GM23338 (cell line): ENCODE measurements around the gene SNAP25. TPM values are rescaled to one million over a fixed set of nuclear protein-coding genes. Genes with fewer than 3 reads are reported as not detected.

ENCODE experiments used
- ATAC-seq: fragments of 200-7000 bp; cut with Tn5 transposase; 3 replicates; pipeline ENCODE4 v1.9.1; 2020
- DNase-seq: peaks from one replicate; pipeline ENCODE4 v3.0.0-alpha.2; 2015; ENCODE audit warnings: low spot score
- H2AFZ ChIP-seq: fragments of 200-600 bp; sonication (generic); 2 replicates; pipeline ENCODE4 v1.8.0; 2016; ENCODE audit warnings: antibody characterized with exemption, mild to moderate bottlenecking, moderate library complexity
- H3F3A ChIP-seq: fragments of 200-600 bp; sonication (generic); replicated peaks from 2 replicates; pipeline ENCODE4 v1.8.0; 2017; ENCODE audit warnings: antibody characterized with exemption, mixed run types, low read depth
- H3K27ac ChIP-seq: fragments of 200-600 bp; sonication (generic); 2 replicates; pipeline ENCODE4 v1.6.1; 2016; ENCODE audit warnings: low read depth
- H3K27me3 ChIP-seq: fragments of 200-600 bp; sonication (generic); 2 replicates; pipeline ENCODE4 v1.8.0; 2016; ENCODE audit warnings: mild to moderate bottlenecking, mixed run types, moderate library complexity; ENCODE audit not compliant: insufficient read depth
- H3K36me3 ChIP-seq: fragments of 200-600 bp; sonication (generic); 2 replicates; pipeline ENCODE4 v1.8.0; 2016; ENCODE audit warnings: mild to moderate bottlenecking; ENCODE audit not compliant: insufficient read depth
- H3K4me1 ChIP-seq: fragments of 200-600 bp; sonication (generic); 2 replicates; pipeline ENCODE4 v1.8.0; 2016; ENCODE audit warnings: mild to moderate bottlenecking, moderate library complexity; ENCODE audit not compliant: insufficient read depth
- H3K4me2 ChIP-seq: fragments of 200-600 bp; sonication (generic); 2 replicates; pipeline ENCODE4 v1.7.1; 2017; ENCODE audit warnings: mixed run types
- H3K4me3 ChIP-seq: fragments of 200-600 bp; sonication (generic); 2 replicates; pipeline ENCODE4 v1.6.1; 2016; ENCODE audit warnings: mixed run types
- H3K79me2 ChIP-seq: fragments of 200-600 bp; sonication (generic); replicated peaks from 2 replicates; pipeline ENCODE4 v1.8.0; 2017; ENCODE audit warnings: mild to moderate bottlenecking; ENCODE audit not compliant: insufficient read depth
- H3K9me2 ChIP-seq: fragments of 200-600 bp; sonication (generic); 2 replicates; pipeline ENCODE4 v1.8.0; 2017; ENCODE audit not compliant: insufficient read depth
- H4K20me1 ChIP-seq: fragments of 200-600 bp; sonication (generic); replicated peaks from 2 replicates; pipeline ENCODE4 v1.8.0; 2017; ENCODE audit warnings: mild to moderate bottlenecking; ENCODE audit not compliant: insufficient read depth
- H3K27ac Mint-ChIP-seq: 2 replicates; pipeline ENCODE4 v1.8.0; 2020; ENCODE audit warnings: inconsistent platforms, mild to moderate bottlenecking, moderate library complexity, mixed read lengths
- H3K27me3 Mint-ChIP-seq: 3 replicates; pipeline ENCODE4 v1.8.0; 2022; ENCODE audit warnings: low read depth, mild to moderate bottlenecking, moderate library complexity, mixed read lengths, inconsistent platforms; ENCODE audit not compliant: insufficient read depth, poor library complexity
- H3K36me3 Mint-ChIP-seq: 3 replicates; pipeline ENCODE4 v1.8.0; 2021; ENCODE audit warnings: low read depth, mild to moderate bottlenecking, inconsistent platforms, moderate library complexity, mixed read lengths
- H3K4me1 Mint-ChIP-seq: 3 replicates; pipeline ENCODE4 v1.8.0; 2020; ENCODE audit warnings: mild to moderate bottlenecking, inconsistent platforms, mixed read lengths
- H3K4me3 Mint-ChIP-seq: 3 replicates; pipeline ENCODE4 v1.8.0; 2021; ENCODE audit warnings: moderate library complexity, mild to moderate bottlenecking, inconsistent platforms, mixed read lengths
- H3K9me3 Mint-ChIP-seq: 3 replicates; pipeline ENCODE4 v1.8.0; 2020; ENCODE audit warnings: moderate library complexity, mild to moderate bottlenecking, inconsistent platforms, mixed read lengths
- CREB1 ChIP-seq: fragments of 250-450 bp; sonication (Bioruptor Pico); IDR thresholded peaks from 2 replicates; pipeline ENCODE4 v1.5.0; 2020; ENCODE audit warnings: low read depth, mild to moderate bottlenecking, moderate library complexity
- NANOG ChIP-seq: IDR thresholded peaks from 2 replicates; pipeline ENCODE4 v1.6.1; 2016; ENCODE audit warnings: antibody characterized with exemption, borderline replicate concordance
- POLR2AphosphoS5 ChIP-seq: IDR thresholded peaks from 2 replicates; pipeline ENCODE4 v1.6.1; 2016; ENCODE audit warnings: antibody characterized with exemption, low read depth
- STAT1 ChIP-seq: IDR thresholded peaks from one replicate; pipeline ENCODE4 v1.6.1; 2016; ENCODE audit warnings: antibody characterized with exemption; ENCODE audit not compliant: unreplicated experiment
- ZNF114 ChIP-seq: fragments of 250-450 bp; sonication (Bioruptor Pico); IDR thresholded peaks from 2 replicates; pipeline ENCODE4 v1.5.0; 2020; ENCODE audit warnings: mild to moderate bottlenecking, moderate library complexity
- polyA plus RNA-seq: library from polyadenylated mRNA; unstranded; fragments of >200 nt; fragmentation: Nextera tagmentation; extraction: Ambion mirVana; gene quantifications from 2 replicates; pipeline ENCODE4 v1.2.1, GENCODE V29; 2016
- total RNA-seq: library from RNA; depleted of rRNA; stranded (reverse); fragments of >200 nt; shearing (Covaris generic); gene quantifications from 2 replicates; pipeline ENCODE4 v1.2.3, GENCODE V29; 2014
- TF ChIP-seq, protein P1 (sequence below), 2 experiments: fragments of 200-600 bp in 1 of 2; sonication (generic) in 1 of 2; conservative IDR thresholded peaks; 2 replicates each; pipeline versions ENCODE4 v1.5.1 to v1.6.1; 2016 to 2017; ENCODE audit warnings: antibody characterized with exemption in 2 of 2, low read depth in 2 of 2, mild to moderate bottlenecking in 2 of 2, moderate library complexity in 1 of 2
- TF ChIP-seq, protein P2 (sequence below): IDR thresholded peaks from one replicate; pipeline ENCODE4 v1.6.1; 2018; ENCODE audit warnings: antibody characterized with exemption; ENCODE audit not compliant: unreplicated experiment
- TF ChIP-seq, protein P3 (sequence below): IDR thresholded peaks from 2 replicates; pipeline ENCODE4 v1.6.1; 2016; ENCODE audit warnings: antibody characterized with exemption

The SNAP25 gene
- total and polyA plus RNA-seq, 2 experiments from 2014 or later, result 0.82 to 1.3 TPM

DNA sequence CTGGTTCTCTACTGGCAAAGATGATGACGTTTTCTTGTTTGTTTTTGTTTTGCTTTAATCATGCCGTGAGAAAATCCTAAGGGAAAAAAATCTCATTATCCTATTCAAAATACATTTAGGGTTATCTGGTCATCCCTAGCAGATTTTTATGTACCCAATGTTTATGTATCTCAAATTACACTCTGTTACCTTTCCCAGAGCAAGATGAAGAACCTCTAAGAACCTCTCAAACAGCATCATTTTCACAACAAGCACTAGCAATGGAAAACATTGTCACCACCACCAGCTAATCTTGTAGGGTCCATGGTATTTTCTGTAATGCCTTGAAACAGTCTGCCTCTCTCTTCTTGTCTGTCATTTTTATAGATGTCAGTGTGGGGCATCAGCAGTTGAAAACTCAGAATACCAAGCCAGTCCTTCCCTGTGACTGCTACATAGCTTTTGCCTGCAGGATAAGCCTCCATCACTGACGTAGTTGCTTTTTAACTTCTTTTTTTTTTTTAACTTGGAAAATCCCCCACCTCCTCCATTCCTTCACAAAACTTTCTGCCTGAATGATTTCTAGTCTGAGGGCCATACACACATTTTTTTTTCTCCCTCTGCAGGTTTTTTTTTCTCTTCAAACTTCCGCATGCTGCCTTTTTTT lies 2.4 kb upstream of the SNAP25 start (continued):
- TF ChIP-seq, protein P1, sequence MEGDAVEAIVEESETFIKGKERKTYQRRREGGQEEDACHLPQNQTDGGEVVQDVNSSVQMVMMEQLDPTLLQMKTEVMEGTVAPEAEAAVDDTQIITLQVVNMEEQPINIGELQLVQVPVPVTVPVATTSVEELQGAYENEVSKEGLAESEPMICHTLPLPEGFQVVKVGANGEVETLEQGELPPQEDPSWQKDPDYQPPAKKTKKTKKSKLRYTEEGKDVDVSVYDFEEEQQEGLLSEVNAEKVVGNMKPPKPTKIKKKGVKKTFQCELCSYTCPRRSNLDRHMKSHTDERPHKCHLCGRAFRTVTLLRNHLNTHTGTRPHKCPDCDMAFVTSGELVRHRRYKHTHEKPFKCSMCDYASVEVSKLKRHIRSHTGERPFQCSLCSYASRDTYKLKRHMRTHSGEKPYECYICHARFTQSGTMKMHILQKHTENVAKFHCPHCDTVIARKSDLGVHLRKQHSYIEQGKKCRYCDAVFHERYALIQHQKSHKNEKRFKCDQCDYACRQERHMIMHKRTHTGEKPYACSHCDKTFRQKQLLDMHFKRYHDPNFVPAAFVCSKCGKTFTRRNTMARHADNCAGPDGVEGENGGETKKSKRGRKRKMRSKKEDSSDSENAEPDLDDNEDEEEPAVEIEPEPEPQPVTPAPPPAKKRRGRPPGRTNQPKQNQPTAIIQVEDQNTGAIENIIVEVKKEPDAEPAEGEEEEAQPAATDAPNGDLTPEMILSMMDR (conservative IDR thresholded peaks at IDR 0.05; ENCODE audit: low read depth in 2 of 2), result no peak
- TF ChIP-seq NANOG, result no peak
- no peak for TF ChIP-seq CREB1
- TF ChIP-seq, protein P2, sequence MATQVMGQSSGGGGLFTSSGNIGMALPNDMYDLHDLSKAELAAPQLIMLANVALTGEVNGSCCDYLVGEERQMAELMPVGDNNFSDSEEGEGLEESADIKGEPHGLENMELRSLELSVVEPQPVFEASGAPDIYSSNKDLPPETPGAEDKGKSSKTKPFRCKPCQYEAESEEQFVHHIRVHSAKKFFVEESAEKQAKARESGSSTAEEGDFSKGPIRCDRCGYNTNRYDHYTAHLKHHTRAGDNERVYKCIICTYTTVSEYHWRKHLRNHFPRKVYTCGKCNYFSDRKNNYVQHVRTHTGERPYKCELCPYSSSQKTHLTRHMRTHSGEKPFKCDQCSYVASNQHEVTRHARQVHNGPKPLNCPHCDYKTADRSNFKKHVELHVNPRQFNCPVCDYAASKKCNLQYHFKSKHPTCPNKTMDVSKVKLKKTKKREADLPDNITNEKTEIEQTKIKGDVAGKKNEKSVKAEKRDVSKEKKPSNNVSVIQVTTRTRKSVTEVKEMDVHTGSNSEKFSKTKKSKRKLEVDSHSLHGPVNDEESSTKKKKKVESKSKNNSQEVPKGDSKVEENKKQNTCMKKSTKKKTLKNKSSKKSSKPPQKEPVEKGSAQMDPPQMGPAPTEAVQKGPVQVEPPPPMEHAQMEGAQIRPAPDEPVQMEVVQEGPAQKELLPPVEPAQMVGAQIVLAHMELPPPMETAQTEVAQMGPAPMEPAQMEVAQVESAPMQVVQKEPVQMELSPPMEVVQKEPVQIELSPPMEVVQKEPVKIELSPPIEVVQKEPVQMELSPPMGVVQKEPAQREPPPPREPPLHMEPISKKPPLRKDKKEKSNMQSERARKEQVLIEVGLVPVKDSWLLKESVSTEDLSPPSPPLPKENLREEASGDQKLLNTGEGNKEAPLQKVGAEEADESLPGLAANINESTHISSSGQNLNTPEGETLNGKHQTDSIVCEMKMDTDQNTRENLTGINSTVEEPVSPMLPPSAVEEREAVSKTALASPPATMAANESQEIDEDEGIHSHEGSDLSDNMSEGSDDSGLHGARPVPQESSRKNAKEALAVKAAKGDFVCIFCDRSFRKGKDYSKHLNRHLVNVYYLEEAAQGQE, result no peak
- TF ChIP-seq, protein P3, sequence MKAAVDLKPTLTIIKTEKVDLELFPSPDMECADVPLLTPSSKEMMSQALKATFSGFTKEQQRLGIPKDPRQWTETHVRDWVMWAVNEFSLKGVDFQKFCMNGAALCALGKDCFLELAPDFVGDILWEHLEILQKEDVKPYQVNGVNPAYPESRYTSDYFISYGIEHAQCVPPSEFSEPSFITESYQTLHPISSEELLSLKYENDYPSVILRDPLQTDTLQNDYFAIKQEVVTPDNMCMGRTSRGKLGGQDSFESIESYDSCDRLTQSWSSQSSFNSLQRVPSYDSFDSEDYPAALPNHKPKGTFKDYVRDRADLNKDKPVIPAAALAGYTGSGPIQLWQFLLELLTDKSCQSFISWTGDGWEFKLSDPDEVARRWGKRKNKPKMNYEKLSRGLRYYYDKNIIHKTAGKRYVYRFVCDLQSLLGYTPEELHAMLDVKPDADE, result no peak
- no peak for TF ChIP-seq STAT1
- no peak for TF ChIP-seq POLR2AphosphoS5
- no peak for TF ChIP-seq ZNF114 (CRISPR knock-in tag)

DNA sequence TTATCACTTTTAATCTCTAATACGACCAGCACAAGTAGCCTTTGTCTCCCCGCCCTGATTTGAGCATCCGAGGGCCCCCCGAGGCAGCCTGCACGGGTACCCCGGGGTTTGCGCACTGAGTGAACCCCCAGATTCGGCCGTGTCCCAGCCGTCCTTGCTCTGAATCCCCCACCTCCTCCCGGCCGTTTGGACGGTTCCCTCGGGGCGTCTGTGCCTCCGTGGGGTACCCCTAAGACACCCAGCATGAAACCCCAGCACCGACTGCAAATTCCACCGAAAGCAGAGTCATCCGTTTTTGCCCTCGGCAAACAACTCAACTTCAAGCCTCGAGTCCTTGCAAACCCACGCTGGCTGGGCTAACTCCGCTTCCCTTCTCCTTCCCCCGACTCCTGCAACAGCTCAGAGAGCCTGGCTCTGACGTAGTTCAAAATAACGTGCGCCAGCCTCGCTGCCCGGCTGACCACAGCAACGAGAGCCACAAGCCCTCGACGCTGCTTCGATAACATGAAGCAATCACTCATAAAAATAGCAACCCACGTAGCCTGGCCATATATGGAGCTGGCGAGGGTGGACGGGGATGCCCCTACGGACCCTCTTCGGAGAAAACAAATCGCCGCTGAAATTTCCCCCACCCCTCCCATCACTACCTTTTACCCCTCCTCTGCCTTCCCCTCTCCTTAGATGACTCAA lies 764 bp upstream of the SNAP25 start:
- no peaks in the 10 kb centered on the region for H3K9me2 ChIP-seq
- H3K27ac Mint-ChIP-seq, result peak overlapping the region; percentile 79
- peaks cover 12% of the 10 kb centered on the region for H3K4me1 Mint-ChIP-seq
- peak; percentile 84 for DNase-seq
- H3K79me2 ChIP-seq, result no peaks in the 10 kb centered on the region
- no peak for TF ChIP-seq POLR2AphosphoS5
- TF ChIP-seq, protein P3, result no peak
- TF ChIP-seq CREB1, result peak; percentile 86
- H3K27ac ChIP-seq, result peak overlapping the region; percentile 52; the same call in 1 of the 2 replicates
- no peaks in the 10 kb centered on the region for H3K36me3 Mint-ChIP-seq
- H3K9me3 Mint-ChIP-seq, result no peaks in the 10 kb centered on the region
- H3K27me3 Mint-ChIP-seq, result peaks cover 22% of the 10 kb centered on the region
- peaks cover 10% of the 10 kb centered on the region for H3K4me1 ChIP-seq
- peak overlapping the region; percentile 99 for H3K4me2 ChIP-seq
- H3K27me3 ChIP-seq, result peaks cover 17% of the 10 kb centered on the region
- peaks cover 3% of the 10 kb centered on the region; the same call in 1 of the 2 replicates for H3F3A ChIP-seq
- H3K4me3 Mint-ChIP-seq, result peak overlapping the region; percentile 84
- H3K4me3 ChIP-seq, result peak overlapping the region; percentile 93
- peak; percentile 75 for ATAC-seq
- no peaks in the 10 kb centered on the region for H3K36me3 ChIP-seq
- no peaks in the 10 kb centered on the region for H4K20me1 ChIP-seq
- H2AFZ ChIP-seq, result peak overlapping the region; percentile 98
